ENCODE data around the gene RRP15. TPM values are rescaled to one million over a fixed set of nuclear protein-coding genes. Genes with fewer than 3 reads are reported as not detected.

RRP15 gene
- total and polyA plus RNA-seq, 2 experiments from 2014 or later: 5.4 to 25.5 TPM

DNA sequence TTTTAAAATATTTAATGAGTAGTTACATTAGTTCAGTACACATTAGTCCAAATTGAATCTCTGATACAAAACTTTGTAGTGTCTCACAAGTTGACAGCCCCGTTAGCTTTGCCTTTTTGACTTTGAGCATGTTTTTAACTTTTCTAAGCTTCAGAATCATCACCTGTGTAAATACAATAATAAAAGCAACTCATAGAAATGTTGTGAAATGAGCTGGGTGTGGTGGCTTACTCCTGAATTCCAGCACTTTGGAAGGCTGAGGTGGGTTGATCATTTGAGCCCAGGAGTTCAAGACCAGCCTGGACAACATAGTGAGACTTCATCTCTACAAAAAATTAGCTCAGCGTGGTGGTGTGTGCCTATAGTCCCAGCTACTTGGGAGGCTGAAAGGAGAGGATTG, 11.1 kb downstream of the RRP15 start:
- Histone ChIP-seq H3K4me3 (no peak overlapping the region), H3K4me2 (ENCODE audit: unreplicated experiment) (no peak overlapping the region), H3K9ac (no peak overlapping the region), H3K9me2 (ENCODE audit: insufficient read depth) (no peaks in the 10 kb centered on the region), H4K20me1 (ENCODE audit: insufficient read depth) (no peaks in the 10 kb centered on the region), H3K27me3 (replicated peaks; ENCODE audit: insufficient read depth) (no peaks in the 10 kb centered on the region), H2AFZ (no peak overlapping the region), H3K4me1 (ENCODE audit: insufficient read depth) (peaks cover 33% of the 10 kb centered on the region), H3K9me3 (ENCODE audit: low read depth) (no peaks in the 10 kb centered on the region), H3K79me2 (ENCODE audit: insufficient read depth) (peaks cover 86% of the 10 kb centered on the region), H3K27ac (no peak overlapping the region), H3F3A (ENCODE audit: insufficient read depth) (no peaks in the 10 kb centered on the region), H3K36me3 (ENCODE audit: low read depth) (no peaks in the 10 kb centered on the region)
- DNase-seq: no peak
- 97 to 100% methylated on average over 2 of the region's 2 CpGs for WGBS, 2 experiments (ENCODE audit: low coverage in 1 of 2, low lambda C conversion rate in 2 of 2, missing lambda C conversion rate in 2 of 2)
- TF ChIP-seq EZH2phosphoT487 (IDR thresholded peaks at IDR 0.05; ENCODE audit: insufficient read depth, low read depth): no peak
- TF ChIP-seq EZH2 (IDR thresholded peaks at IDR 0.05; ENCODE audit: insufficient read depth, poor library complexity, severe bottlenecking): no peak
- in situ Hi-C loops (cut with MboI): no loop called here

DNA sequence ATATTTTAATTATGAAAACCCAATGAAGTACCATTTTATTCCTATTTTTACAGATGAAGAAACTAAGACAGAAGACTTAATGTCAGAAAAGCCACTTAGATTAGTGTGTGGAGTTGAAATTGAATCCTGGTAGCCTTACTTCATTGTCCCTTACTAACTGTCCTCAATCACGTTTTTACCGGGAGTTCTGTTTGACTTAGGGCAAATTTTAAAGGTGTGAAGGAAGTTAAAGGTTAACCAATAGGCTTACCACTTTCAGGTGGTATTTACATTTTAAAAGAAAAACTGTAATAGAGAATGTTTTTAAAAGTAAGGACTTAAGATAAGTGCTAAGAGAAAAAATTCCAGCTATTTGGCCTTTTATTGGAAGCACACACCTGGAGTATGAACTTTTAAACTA, 12.4 kb downstream of the RRP15 start:
- peaks cover 86% of the 10 kb centered on the region for H3K79me2 ChIP-seq (ENCODE audit: insufficient read depth)

DNA sequence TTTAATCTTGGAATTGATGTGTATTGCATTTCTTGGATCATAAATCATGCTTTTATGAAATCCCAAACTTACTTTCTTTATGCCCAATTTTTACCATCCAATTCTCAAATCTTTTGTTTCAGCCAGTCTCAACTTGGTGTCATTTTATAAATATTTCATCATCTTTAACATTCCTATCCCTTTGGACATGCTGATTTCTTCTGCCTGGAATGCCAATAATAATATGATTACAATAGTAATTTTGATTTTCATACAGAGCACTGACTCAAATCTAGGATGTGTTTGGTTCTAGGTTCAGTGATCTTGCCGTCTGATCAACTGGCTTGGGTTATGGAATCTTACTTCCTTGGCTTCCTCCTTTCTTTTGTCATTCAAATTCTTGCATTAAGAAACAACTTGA, 12.8 kb downstream of the RRP15 start:
- Histone ChIP-seq H3K27ac (no peak overlapping the region), H3K9ac (no peak overlapping the region), H3K4me2 (ENCODE audit: unreplicated experiment) (no peak overlapping the region), H2AFZ (no peak overlapping the region), H3K79me2 (ENCODE audit: insufficient read depth) (peaks cover 83% of the 10 kb centered on the region), H4K20me1 (ENCODE audit: insufficient read depth) (no peaks in the 10 kb centered on the region), H3K9me2 (ENCODE audit: insufficient read depth) (no peaks in the 10 kb centered on the region), H3F3A (ENCODE audit: insufficient read depth) (no peaks in the 10 kb centered on the region), H3K27me3 (replicated peaks; ENCODE audit: insufficient read depth) (no peaks in the 10 kb centered on the region), H3K36me3 (ENCODE audit: low read depth) (no peaks in the 10 kb centered on the region; the same call in 1 of the 2 replicates), H3K4me3 (no peak overlapping the region), H3K4me1 (ENCODE audit: insufficient read depth) (peaks cover 33% of the 10 kb centered on the region), H3K9me3 (ENCODE audit: low read depth) (no peaks in the 10 kb centered on the region)
- DNase-seq: peak; percentile 14
- WGBS, 2 experiments (ENCODE audit: low coverage in 1 of 2, low lambda C conversion rate in 2 of 2, missing lambda C conversion rate in 2 of 2): 53 to 59% methylated on average over 1 of the region's 1 CpG
- TF ChIP-seq EZH2phosphoT487 (IDR thresholded peaks at IDR 0.05; ENCODE audit: insufficient read depth, low read depth): no peak
- no peak for TF ChIP-seq EZH2 (IDR thresholded peaks at IDR 0.05; ENCODE audit: insufficient read depth, poor library complexity, severe bottlenecking)
- in situ Hi-C loops (cut with MboI): no loop called here

More for the DNA sequence above, 12.4 kb downstream of the RRP15 start:
- no peak for TF ChIP-seq EZH2 (IDR thresholded peaks at IDR 0.05; ENCODE audit: insufficient read depth, poor library complexity, severe bottlenecking)
- no peak for TF ChIP-seq EZH2phosphoT487 (IDR thresholded peaks at IDR 0.05; ENCODE audit: insufficient read depth, low read depth)
- Histone ChIP-seq H2AFZ (no peak overlapping the region), H3K4me1 (ENCODE audit: insufficient read depth) (peaks cover 33% of the 10 kb centered on the region), H3K4me2 (ENCODE audit: unreplicated experiment) (no peak overlapping the region), H3K9me3 (ENCODE audit: low read depth) (no peaks in the 10 kb centered on the region), H3F3A (ENCODE audit: insufficient read depth) (no peaks in the 10 kb centered on the region), H3K27ac (no peak overlapping the region), H3K27me3 (replicated peaks; ENCODE audit: insufficient read depth) (no peaks in the 10 kb centered on the region), H3K9ac (no peak overlapping the region), H3K9me2 (ENCODE audit: insufficient read depth) (no peaks in the 10 kb centered on the region), H3K4me3 (no peak overlapping the region), H4K20me1 (ENCODE audit: insufficient read depth) (no peaks in the 10 kb centered on the region), H3K36me3 (ENCODE audit: low read depth) (no peaks in the 10 kb centered on the region; the same call in 1 of the 2 replicates)
- DNase-seq: no peak
- in situ Hi-C loops (cut with MboI): no loop called here
- 84 to 87% methylated on average over 2 of the region's 2 CpGs for WGBS, 2 experiments (ENCODE audit: low coverage in 1 of 2, low lambda C conversion rate in 2 of 2, missing lambda C conversion rate in 2 of 2)

DNA sequence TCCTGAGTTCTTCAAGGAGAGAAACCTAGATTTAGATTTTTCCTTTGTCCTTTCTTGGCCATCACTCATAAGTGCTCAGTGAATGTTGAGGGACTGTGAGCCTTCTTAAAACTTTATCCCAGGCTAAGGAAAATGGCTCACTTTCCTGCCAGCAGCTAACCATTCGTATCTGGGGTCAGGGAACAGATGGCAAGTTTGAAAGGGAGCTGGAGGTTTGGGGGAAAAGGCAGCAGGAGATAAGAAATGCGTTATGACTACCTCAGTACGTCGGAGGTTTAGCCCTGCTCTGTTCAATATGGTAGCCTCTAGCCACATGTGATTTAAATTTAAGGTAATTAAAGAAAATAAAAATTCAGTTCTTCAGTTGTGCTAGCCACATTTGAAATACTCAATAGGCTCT, 13.3 kb downstream of the RRP15 start:
- Histone ChIP-seq H3K4me3 (no peak overlapping the region), H3K4me1 (ENCODE audit: insufficient read depth) (peaks cover 33% of the 10 kb centered on the region), H3K9ac (no peak overlapping the region), H4K20me1 (ENCODE audit: insufficient read depth) (no peaks in the 10 kb centered on the region), H3K27ac (no peak overlapping the region), H3K27me3 (replicated peaks; ENCODE audit: insufficient read depth) (no peaks in the 10 kb centered on the region), H3K4me2 (ENCODE audit: unreplicated experiment) (no peak overlapping the region), H3K79me2 (ENCODE audit: insufficient read depth) (peaks cover 78% of the 10 kb centered on the region), H3K36me3 (ENCODE audit: low read depth) (no peaks in the 10 kb centered on the region; the same call in 1 of the 2 replicates), H3K9me3 (ENCODE audit: low read depth) (no peaks in the 10 kb centered on the region), H2AFZ (no peak overlapping the region), H3F3A (ENCODE audit: insufficient read depth) (no peaks in the 10 kb centered on the region), H3K9me2 (ENCODE audit: insufficient read depth) (no peaks in the 10 kb centered on the region)
- no peak for DNase-seq
- 95 to 97% methylated on average over 4 of the region's 4 CpGs for WGBS, 2 experiments (ENCODE audit: low coverage in 1 of 2, low lambda C conversion rate in 2 of 2, missing lambda C conversion rate in 2 of 2)
- TF ChIP-seq EZH2phosphoT487 (IDR thresholded peaks at IDR 0.05; ENCODE audit: insufficient read depth, low read depth): no peak
- TF ChIP-seq EZH2 (IDR thresholded peaks at IDR 0.05; ENCODE audit: insufficient read depth, poor library complexity, severe bottlenecking): no peak
- in situ Hi-C loops (cut with MboI): no loop called here

DNA sequence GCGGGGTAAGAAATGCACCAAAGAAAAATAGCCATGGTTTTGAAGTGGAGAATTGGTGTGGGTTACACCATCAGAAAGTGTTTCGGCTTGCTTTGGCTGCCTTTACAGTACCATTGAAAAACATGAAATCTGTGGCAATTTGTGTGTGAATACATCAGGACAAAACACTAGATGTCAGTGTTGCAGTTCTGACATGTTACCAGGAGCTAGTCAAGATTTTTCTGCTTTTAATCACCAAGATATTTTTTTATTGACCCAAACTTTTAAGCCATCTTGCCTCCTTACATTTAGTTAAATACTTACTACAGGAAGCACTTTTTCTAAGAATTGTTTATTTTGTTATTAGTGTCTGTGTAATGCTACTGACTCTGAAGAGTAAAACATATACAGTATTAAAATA, 14.3 kb downstream of the RRP15 start:
- Histone ChIP-seq H3K36me3 (ENCODE audit: low read depth) (no peaks in the 10 kb centered on the region; the same call in 1 of the 2 replicates), H3F3A (ENCODE audit: insufficient read depth) (no peaks in the 10 kb centered on the region), H3K9ac (no peak overlapping the region), H3K4me1 (ENCODE audit: insufficient read depth) (peaks cover 29% of the 10 kb centered on the region), H4K20me1 (ENCODE audit: insufficient read depth) (no peaks in the 10 kb centered on the region), H3K4me3 (no peak overlapping the region), H3K27me3 (replicated peaks; ENCODE audit: insufficient read depth) (no peaks in the 10 kb centered on the region), H3K9me3 (ENCODE audit: low read depth) (no peaks in the 10 kb centered on the region), H3K79me2 (ENCODE audit: insufficient read depth) (peaks cover 68% of the 10 kb centered on the region), H3K4me2 (ENCODE audit: unreplicated experiment) (no peak overlapping the region), H3K9me2 (ENCODE audit: insufficient read depth) (no peaks in the 10 kb centered on the region), H2AFZ (0 out of 2 replicates have a peak overlapping the region, but pooled peaks have one; percentile 12), H3K27ac (no peak overlapping the region)
- 43% methylated on average over 2 of the region's 2 CpGs for WGBS, 2 experiments (ENCODE audit: low coverage in 1 of 2, low lambda C conversion rate in 2 of 2, missing lambda C conversion rate in 2 of 2)
- TF ChIP-seq EZH2 (IDR thresholded peaks at IDR 0.05; ENCODE audit: insufficient read depth, poor library complexity, severe bottlenecking): no peak
- no peak for TF ChIP-seq EZH2phosphoT487 (IDR thresholded peaks at IDR 0.05; ENCODE audit: insufficient read depth, low read depth)
- in situ Hi-C loops (cut with MboI): no loop called here
- DNase-seq: peak; percentile 75

All from GM23248 (cell line).